Measurements from ENCODE around the gene SPTSSA.
"Not testable (repeated sequence)": the region's sequence is repeated elsewhere in the genome, so short reads cannot be mapped to it uniquely, and the experiment has no call there.

The SPTSSA gene

GRCh38 chr14:34433957-34434356, 28.1 kb downstream of the SPTSSA start:
- Histone ChIP-seq H3K27me3 (replicated peaks in 2 of 5; ENCODE audit: control insufficient read depth in 4 of 5, insufficient read depth in 5 of 5, low read length in 4 of 5) (no peaks in the 10 kb centered on the region), H3K4me3 (ENCODE audit: control insufficient read depth in 1 of 7, extremely low read depth in 1 of 7, insufficient read depth in 4 of 7, low read depth in 2 of 7, low read length in 6 of 7) (no peak overlapping the region), H3K36me3 (ENCODE audit: control insufficient read depth in 4 of 4, insufficient read depth in 4 of 4, low read length in 3 of 4) (peaks cover 0 to 4% (median 3%) of the 10 kb centered on the region in 4 experiments), H3K27ac (ENCODE audit: insufficient read depth in 1 of 2, low read depth in 1 of 2, low read length in 2 of 2, poor library complexity in 1 of 2, severe bottlenecking in 2 of 2) (no peak overlapping the region), H3K9me3 (ENCODE audit: control extremely low read depth in 1 of 5, control insufficient read depth in 4 of 5, insufficient read depth in 2 of 5, low read depth in 1 of 5, low read length in 4 of 5) (peaks cover 0 to 6% (median 0%) of the 10 kb centered on the region in 5 experiments), H3K4me1 (ENCODE audit: control extremely low read depth in 1 of 4, control insufficient read depth in 4 of 4, insufficient read depth in 4 of 4, low read length in 3 of 4) (no peaks in the 10 kb centered on the region)
- ChIA-PET POLR2A (no interaction called here), CTCF (no interaction called here)
- WGBS (ENCODE audit: insufficient coverage): no CpG with 5 or more reads among the region's 2 CpGs
- no peak for DNase-seq

- POLR2A ChIA-PET; H3K36me3 ChIP-seq (ENCODE audit: control insufficient read depth in 4 of 4, insufficient read depth in 4 of 4, low read length in 3 of 4); CTCF ChIA-PET; H3K27ac ChIP-seq (ENCODE audit: insufficient read depth in 1 of 2, low read depth in 1 of 2, low read length in 2 of 2, poor library complexity in 1 of 2, severe bottlenecking in 2 of 2); DNase-seq; H3K4me3 ChIP-seq (ENCODE audit: control insufficient read depth in 1 of 7, extremely low read depth in 1 of 7, insufficient read depth in 4 of 7, low read depth in 2 of 7, low read length in 6 of 7); H3K27me3 ChIP-seq (replicated peaks in 2 of 5; ENCODE audit: control insufficient read depth in 4 of 5, insufficient read depth in 5 of 5, low read length in 4 of 5); H3K4me1 ChIP-seq (ENCODE audit: control extremely low read depth in 1 of 4, control insufficient read depth in 4 of 4, insufficient read depth in 4 of 4, low read length in 3 of 4); H3K9me3 ChIP-seq (ENCODE audit: control extremely low read depth in 1 of 5, control insufficient read depth in 4 of 5, insufficient read depth in 2 of 5, low read depth in 1 of 5, low read length in 4 of 5): not testable (repeated sequence)
- 38% methylated on average over 1 of the region's 5 CpGs for WGBS (ENCODE audit: insufficient coverage)
These were observed 34.0 kb downstream of the SPTSSA start for GRCh38 chr14:34428102-34428466.

- H3K27me3 ChIP-seq (replicated peaks in 2 of 5; ENCODE audit: control insufficient read depth in 4 of 5, insufficient read depth in 5 of 5, low read length in 4 of 5): no peaks in the 10 kb centered on the region
- DNase-seq: no peak
- peaks cover 0 to 5% (median 3%) of the 10 kb centered on the region in 4 experiments for H3K4me1 ChIP-seq (ENCODE audit: control extremely low read depth in 1 of 4, control insufficient read depth in 4 of 4, insufficient read depth in 4 of 4, low read length in 3 of 4)
- H3K9me3 ChIP-seq (ENCODE audit: control extremely low read depth in 1 of 5, control insufficient read depth in 4 of 5, insufficient read depth in 2 of 5, low read depth in 1 of 5, low read length in 4 of 5): peaks cover 0 to 10% (median 1%) of the 10 kb centered on the region in 5 experiments
- POLR2A ChIA-PET: interaction anchor here (0.6 kb wide), 1 partner anchor 30 kb away, joined by 4 read pairs; no protein-coding TSS in a partner anchor
- no peak overlapping the region for H3K4me3 ChIP-seq (ENCODE audit: control insufficient read depth in 1 of 7, extremely low read depth in 1 of 7, insufficient read depth in 4 of 7, low read depth in 2 of 7, low read length in 6 of 7)
- H3K36me3 ChIP-seq (ENCODE audit: control insufficient read depth in 4 of 4, insufficient read depth in 4 of 4, low read length in 3 of 4): no peaks in the 10 kb centered on the region
- CTCF ChIA-PET: interaction anchor here (0.7 kb wide), 1 partner anchor 287 kb away, joined by 3 read pairs; no protein-coding TSS in a partner anchor
- H3K27ac ChIP-seq (ENCODE audit: insufficient read depth in 1 of 2, low read depth in 1 of 2, low read length in 2 of 2, poor library complexity in 1 of 2, severe bottlenecking in 2 of 2): no peak overlapping the region
- 95% methylated on average over 10 of the region's 11 CpGs for WGBS (ENCODE audit: insufficient coverage)
These were observed 35.4 kb downstream of the SPTSSA start for GRCh38 chr14:34426313-34427295.

GRCh38 chr14:34425095-34425851, 36.8 kb downstream of the SPTSSA start:
- peak; percentile 27 to 81 (median 68) for DNase-seq
- Histone ChIP-seq H3K9me3 (ENCODE audit: control extremely low read depth in 1 of 5, control insufficient read depth in 4 of 5, insufficient read depth in 2 of 5, low read depth in 1 of 5, low read length in 4 of 5) (peaks cover 0 to 15% (median 8%) of the 10 kb centered on the region in 5 experiments), H3K4me3 (ENCODE audit: control insufficient read depth in 1 of 7, extremely low read depth in 1 of 7, insufficient read depth in 4 of 7, low read depth in 2 of 7, low read length in 6 of 7) (no peak overlapping the region), H3K36me3 (ENCODE audit: control insufficient read depth in 4 of 4, insufficient read depth in 4 of 4, low read length in 3 of 4) (no peaks in the 10 kb centered on the region), H3K27me3 (replicated peaks in 2 of 5; ENCODE audit: control insufficient read depth in 4 of 5, insufficient read depth in 5 of 5, low read length in 4 of 5) (no peaks in the 10 kb centered on the region), H3K27ac (ENCODE audit: insufficient read depth in 1 of 2, low read depth in 1 of 2, low read length in 2 of 2, poor library complexity in 1 of 2, severe bottlenecking in 2 of 2) (peak overlapping the region in 1 of 2 experiments; percentile 27), H3K4me1 (ENCODE audit: control extremely low read depth in 1 of 4, control insufficient read depth in 4 of 4, insufficient read depth in 4 of 4, low read length in 3 of 4) (peaks cover 0 to 5% (median 3%) of the 10 kb centered on the region in 4 experiments)
- ChIA-PET CTCF (no interaction called here), POLR2A (no interaction called here)
- 41% methylated on average over 3 of the region's 5 CpGs for WGBS (ENCODE audit: insufficient coverage)

- CTCF ChIA-PET: no interaction called here
- Histone ChIP-seq H3K27me3 (replicated peaks in 2 of 5; ENCODE audit: control insufficient read depth in 4 of 5, insufficient read depth in 5 of 5, low read length in 4 of 5) (no peaks in the 10 kb centered on the region), H3K36me3 (ENCODE audit: control insufficient read depth in 4 of 4, insufficient read depth in 4 of 4, low read length in 3 of 4) (no peaks in the 10 kb centered on the region), H3K9me3 (ENCODE audit: control extremely low read depth in 1 of 5, control insufficient read depth in 4 of 5, insufficient read depth in 2 of 5, low read depth in 1 of 5, low read length in 4 of 5) (peaks cover 0 to 18% (median 8%) of the 10 kb centered on the region in 5 experiments), H3K27ac (ENCODE audit: insufficient read depth in 1 of 2, low read depth in 1 of 2, low read length in 2 of 2, poor library complexity in 1 of 2, severe bottlenecking in 2 of 2) (no peak overlapping the region), H3K4me1 (ENCODE audit: control extremely low read depth in 1 of 4, control insufficient read depth in 4 of 4, insufficient read depth in 4 of 4, low read length in 3 of 4) (peaks cover 0 to 5% (median 3%) of the 10 kb centered on the region in 4 experiments), H3K4me3 (ENCODE audit: control insufficient read depth in 1 of 7, extremely low read depth in 1 of 7, insufficient read depth in 4 of 7, low read depth in 2 of 7, low read length in 6 of 7) (no peak overlapping the region)
- POLR2A ChIA-PET: no interaction called here
- 100% methylated on average over 1 of the region's 2 CpGs for WGBS (ENCODE audit: insufficient coverage)
- no peak for DNase-seq
These were observed 37.6 kb downstream of the SPTSSA start for GRCh38 chr14:34424488-34424887.

- ChIA-PET POLR2A (no interaction called here), CTCF (no interaction called here)
- no peak overlapping the region for H3K4me3 ChIP-seq (ENCODE audit: control insufficient read depth in 1 of 7, extremely low read depth in 1 of 7, insufficient read depth in 4 of 7, low read depth in 2 of 7, low read length in 6 of 7)
- no peak for DNase-seq
- no peaks in the 10 kb centered on the region for H3K36me3 ChIP-seq (ENCODE audit: control insufficient read depth in 4 of 4, insufficient read depth in 4 of 4, low read length in 3 of 4)
- H3K9me3 ChIP-seq (ENCODE audit: control extremely low read depth in 1 of 5, control insufficient read depth in 4 of 5, insufficient read depth in 2 of 5, low read depth in 1 of 5, low read length in 4 of 5): peaks cover 0 to 18% (median 8%) of the 10 kb centered on the region in 5 experiments
- no peaks in the 10 kb centered on the region for H3K27me3 ChIP-seq (replicated peaks in 2 of 5; ENCODE audit: control insufficient read depth in 4 of 5, insufficient read depth in 5 of 5, low read length in 4 of 5)
- H3K27ac ChIP-seq (ENCODE audit: insufficient read depth in 1 of 2, low read depth in 1 of 2, low read length in 2 of 2, poor library complexity in 1 of 2, severe bottlenecking in 2 of 2): no peak overlapping the region
- H3K4me1 ChIP-seq (ENCODE audit: control extremely low read depth in 1 of 4, control insufficient read depth in 4 of 4, insufficient read depth in 4 of 4, low read length in 3 of 4): peaks cover 0 to 5% (median 3%) of the 10 kb centered on the region in 4 experiments
- 100% methylated on average over 2 of the region's 2 CpGs for WGBS (ENCODE audit: insufficient coverage)
These were observed 38.6 kb downstream of the SPTSSA start for GRCh38 chr14:34423445-34423844.

All from common myeloid progenitor, CD34-positive (primary cell).